HCT116 (cell line): Measurements from ENCODE around the gene SYNJ2. TPM values are rescaled to one million over a fixed set of nuclear protein-coding genes. Genes with fewer than 3 reads are reported as not detected.

Experiments used
- ATAC-seq: fragments of 200-7000 bp; cut with Tn5 transposase; 2 replicates; pipeline ENCODE4 v1.9.1; 2020; ENCODE audit warnings: mild to moderate bottlenecking, moderate library complexity
- BruUV-seq: library from RNA; stranded (reverse); fragments of 400-500 nt; replicated peaks from 2 replicates; lab custom pipeline; 2021; lab: Mats Ljungman, UMichigan
- CTCF ChIA-PET: fragments of 300-600 bp; sonication (Branson Sonifier 250); formaldehyde crosslinking; loops from one replicate; lab custom pipeline; 2021; ENCODE audit warnings: antibody characterized with exemption; lab: Charles Lee
- POLR2A ChIA-PET: fragments of 300-600, 350-600 bp; sonication (Branson Sonifier 250); formaldehyde crosslinking; loops from one replicate; lab custom pipeline; 2021; ENCODE audit warnings: antibody characterized with exemption; lab: Charles Lee
- RAD21 ChIA-PET, 2 experiments: fragments of 300-600 bp; sonication (Branson Sonifier 250); formaldehyde crosslinking; loops; one replicate each; lab custom pipeline; 2023; ENCODE audit warnings: low total read pairs in 2 of 2; ENCODE audit not compliant: uncharacterized antibody in 2 of 2, unreplicated experiment in 2 of 2, low non-redundant PET in 1 of 2; lab: Charles Lee
- DNase-seq: peaks from one replicate; pipeline ENCODE4 v3.0.0-alpha.2; 2010; ENCODE audit warnings: low read depth, low spot score
- H2AFZ ChIP-seq: fragments of 200-600 bp; shearing (Covaris generic), sonication (generic); 2 replicates; pipeline ENCODE4 v1.6.1; 2017; ENCODE audit warnings: low read depth, mixed run types, mixed read lengths, antibody characterized with exemption, low read length; ENCODE audit not compliant: poor library complexity, severe bottlenecking
- H3K27ac ChIP-seq: 2 replicates; pipeline ENCODE4 v1.5.1; 2012; ENCODE audit warnings: low read depth, low read length
- H3K27me3 ChIP-seq: fragments of 200-600 bp; sonication (generic); 2 replicates; pipeline ENCODE4 v1.6.1; 2016; ENCODE audit warnings: mixed run types, low read length, mixed read lengths; ENCODE audit not compliant: insufficient read depth
- H3K36me3 ChIP-seq, 2 experiments: fragments of 200-500 bp in 1 of 2; fragments of 200-600 bp in 1 of 2; sonication (Bioruptor generic) in 1 of 2; sonication (generic) in 1 of 2; 2 replicates each; pipeline versions ENCODE4 v1.5.1 to v1.6.1; 2014 to 2016; ENCODE audit warnings: low read length in 2 of 2, inconsistent platforms in 1 of 2, mixed read lengths in 1 of 2, mixed run types in 1 of 2; ENCODE audit not compliant: insufficient read depth in 2 of 2, control insufficient read depth in 1 of 2
- H3K4me1 ChIP-seq, 2 experiments: fragments of 200-600 bp in 1 of 2; sonication (generic) in 1 of 2; 2 replicates each; pipeline versions ENCODE4 v1.5.1 to v1.6.1; 2012 to 2017; ENCODE audit warnings: low read length in 2 of 2, inconsistent platforms in 1 of 2, mild to moderate bottlenecking in 1 of 2, mixed read lengths in 1 of 2, mixed run types in 1 of 2, moderate library complexity in 1 of 2; ENCODE audit not compliant: insufficient read depth in 2 of 2, control insufficient read depth in 1 of 2
- H3K4me2 ChIP-seq: fragments of 200-600 bp; sonication (generic); 2 replicates; pipeline ENCODE4 v1.6.1; 2017; ENCODE audit warnings: mixed run types, low read length, mixed read lengths
- H3K4me3 ChIP-seq, 2 experiments: fragments of 200-600 bp in 1 of 2; sonication (generic) in 1 of 2; replicated peaks in 1 of 2; 2 replicates each; pipeline ENCODE4 v1.5.1; 2011 to 2016; ENCODE audit warnings: low read length in 2 of 2, control low read depth in 1 of 2, low read depth in 1 of 2, mild to moderate bottlenecking in 1 of 2, mixed read lengths in 1 of 2, mixed run types in 1 of 2
- H3K79me2 ChIP-seq: fragments of 200-600 bp; sonication (generic); 2 replicates; pipeline ENCODE4 v1.6.1; 2017; ENCODE audit warnings: mild to moderate bottlenecking, mixed run types, low read length, moderate library complexity, mixed read lengths; ENCODE audit not compliant: insufficient read depth
- H3K9ac ChIP-seq: fragments of 200-600 bp; sonication (generic); 2 replicates; pipeline ENCODE4 v1.6.1; 2016; ENCODE audit warnings: low read length, mixed read lengths
- H3K9me2 ChIP-seq: fragments of 200-600 bp; sonication (generic), shearing (Covaris generic); 2 replicates; pipeline ENCODE4 v1.6.1; 2017; ENCODE audit warnings: mixed run types, mild to moderate bottlenecking, moderate library complexity; ENCODE audit not compliant: insufficient read depth
- H3K9me3 ChIP-seq, 2 experiments: fragments of 200-500 bp in 1 of 2; fragments of 200-600 bp in 1 of 2; sonication (Bioruptor generic) in 1 of 2; sonication (generic) in 1 of 2; 2 replicates each; pipeline ENCODE4 v1.6.1; 2014 to 2017; ENCODE audit warnings: low read length in 2 of 2, mixed read lengths in 2 of 2, inconsistent platforms in 1 of 2, low read depth in 1 of 2, mild to moderate bottlenecking in 1 of 2, mixed run types in 1 of 2, moderate library complexity in 1 of 2; ENCODE audit not compliant: control insufficient read depth in 1 of 2, insufficient read depth in 1 of 2
- H4K20me1 ChIP-seq: fragments of 200-600 bp; sonication (generic), shearing (Covaris generic); 2 replicates; pipeline ENCODE4 v1.6.1; 2017; ENCODE audit warnings: mixed run types, mild to moderate bottlenecking, moderate library complexity; ENCODE audit not compliant: insufficient read depth
- ATF3 ChIP-seq: IDR thresholded peaks from 2 replicates; pipeline ENCODE4 v1.6.1; 2012
- CBX3 ChIP-seq: IDR thresholded peaks from 2 replicates; pipeline ENCODE4 v1.6.1; 2012; ENCODE audit warnings: low read depth
- CEBPB ChIP-seq: IDR thresholded peaks from 2 replicates; pipeline ENCODE4 v1.6.1; 2012; ENCODE audit warnings: low read depth
- CTCF ChIP-seq, 3 experiments: fragments of 200-600 bp in 1 of 3; sonication (generic) in 1 of 3; IDR thresholded peaks in 2 of 3; conservative IDR thresholded peaks in 1 of 3; 2 replicates each; pipeline ENCODE4 v1.5.1; 2012 to 2017; ENCODE audit warnings: low read depth in 2 of 3, low read length in 2 of 3, antibody characterized with exemption in 1 of 3, borderline replicate concordance in 1 of 3, control low read depth in 1 of 3, mild to moderate bottlenecking in 1 of 3, mixed read lengths in 1 of 3, mixed run types in 1 of 3, moderate library complexity in 1 of 3; ENCODE audit not compliant: insufficient read depth in 1 of 3
- EGR1 ChIP-seq: IDR thresholded peaks from 2 replicates; pipeline ENCODE4 v1.6.1; 2012; ENCODE audit warnings: low read depth
- EZH2phosphoT487 ChIP-seq: fragments of 200-600 bp; IDR thresholded peaks from 2 replicates; pipeline ENCODE4 v1.6.1; 2018; ENCODE audit warnings: antibody characterized with exemption, borderline replicate concordance
- POLR2A ChIP-seq: IDR thresholded peaks from 2 replicates; pipeline ENCODE4 v1.7.0; 2011; ENCODE audit warnings: borderline replicate concordance; ENCODE audit not compliant: insufficient read depth, insufficient read length; ENCODE audit errors: extremely low read depth
- RAD21 ChIP-seq: IDR thresholded peaks from 2 replicates; pipeline ENCODE4 v1.6.1; 2012; ENCODE audit warnings: low read depth, mild to moderate bottlenecking
- TCF7L2 ChIP-seq: IDR thresholded peaks from 2 replicates; pipeline ENCODE4 v1.7.0; 2011; ENCODE audit warnings: borderline replicate concordance, inconsistent platforms; ENCODE audit not compliant: insufficient read depth, insufficient read length; ENCODE audit errors: extremely low read depth
- ZBTB33 ChIP-seq: IDR thresholded peaks from 2 replicates; pipeline ENCODE4 v1.6.1; 2011; ENCODE audit warnings: mild to moderate bottlenecking, low read length, moderate library complexity; ENCODE audit not compliant: insufficient replicate concordance; ENCODE audit errors: extremely low read depth
- intact Hi-C: fragments of 100-400 bp; cut with micrococcal nuclease; formaldehyde crosslinking; loops from 2 replicates; pipeline ENCODE4 v1.10.0; 2022
- total RNA-seq: library from RNA; stranded (reverse); gene quantifications from one replicate; pipeline ENCODE4 v1.2.1, GENCODE V29; 2021; ENCODE audit not compliant: unreplicated experiment

The SYNJ2 gene
- total RNA-seq, 1 experiment from 2014 or later = 23.9 TPM

- TF ChIP-seq CTCF (IDR thresholded peaks at IDR 0.05 in 2 of 3, conservative IDR thresholded peaks at IDR 0.05 in 1 of 3; ENCODE audit: borderline replicate concordance in 1 of 3, insufficient read depth in 1 of 3, low read depth in 2 of 3, low read length in 2 of 3) (no peak), ZBTB33 (no peak), EZH2phosphoT487 (no peak), EGR1 (no peak), CEBPB (no peak), CBX3 (no peak), TCF7L2 (no peak), POLR2A (no peak)
- TF ChIP-seq, all 23 proteins: peak for 0
Measured at GRCh38 chr6:158037021-158037420, 55.4 kb downstream of the SYNJ2 start (continued).

DNA sequence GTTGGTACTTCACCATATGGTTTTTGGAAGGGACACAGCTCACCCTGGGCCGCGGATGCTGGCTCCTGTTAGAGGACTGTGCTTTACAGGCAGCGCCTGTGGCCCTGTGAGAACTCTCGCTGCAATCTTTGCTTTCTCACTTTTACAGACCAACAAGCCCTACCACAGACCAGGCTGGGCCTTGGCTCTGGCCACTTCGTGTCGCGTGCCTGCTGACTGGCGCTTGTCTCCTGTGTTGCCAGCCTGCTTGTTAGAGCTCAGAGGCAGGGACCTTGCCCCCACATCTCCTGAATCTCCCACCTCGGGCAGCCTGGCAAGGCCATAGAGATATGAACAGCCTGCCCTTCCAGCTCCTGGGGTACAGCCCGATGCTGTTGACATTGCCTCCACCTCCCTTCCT lies 56.1 kb downstream of the SYNJ2 start:
- RAD21 ChIA-PET = no interaction called here
- Histone ChIP-seq H3K4me3 (no peak overlapping the region), H2AFZ (no peak overlapping the region), H3K4me1 (peaks cover 45 to 51% of the 10 kb centered on the region in 2 experiments), H3K9me2 (no peaks in the 10 kb centered on the region)
- POLR2A ChIA-PET = interaction anchor here (1.0 kb wide), 1 partner anchor 12 kb away, joined by 5 read pairs; no protein-coding TSS in a partner anchor
- no peak for TF ChIP-seq ATF3
- TF ChIP-seq CEBPB = no peak
- no peak for TF ChIP-seq EZH2phosphoT487
- TF ChIP-seq CTCF (IDR thresholded peaks at IDR 0.05 in 2 of 3, conservative IDR thresholded peaks at IDR 0.05 in 1 of 3; ENCODE audit: borderline replicate concordance in 1 of 3, insufficient read depth in 1 of 3, low read depth in 2 of 3, low read length in 2 of 3) = no peak
- TF ChIP-seq RAD21 = no peak
- TF ChIP-seq POLR2A = no peak
- TF ChIP-seq, all 23 proteins: peak for 0
- Histone ChIP-seq H4K20me1 (no peaks in the 10 kb centered on the region), H3K79me2 (no peaks in the 10 kb centered on the region; the same call in 1 of the 2 replicates), H3K9ac (no peak overlapping the region), H3K9me3 (no peaks in the 10 kb centered on the region), H3K4me2 (no peak overlapping the region), H3K36me3 (peaks cover 0 to 10% of the 10 kb centered on the region in 2 experiments; a peak in 1 of 4 replicates), H3K27me3 (no peaks in the 10 kb centered on the region), H3K27ac (no peak overlapping the region)
- BruUV-seq = no TSS peak
- CTCF ChIA-PET = interaction anchor here (0.9 kb wide), 1 partner anchor 12 kb away, joined by 3 read pairs; no protein-coding TSS in a partner anchor
- DNase-seq (no peak), ATAC-seq (no peak)
- intact Hi-C loops = no loop called here
